GM12891 (cell line): ENCODE data around the gene DSCAM.

Experiments
- POLR2A ChIP-seq: IDR thresholded peaks from 2 replicates; pipeline ENCODE4 v1.6.1; 2011; ENCODE audit warnings: low read depth, low read length, control low read depth
- POLR2AphosphoS5 ChIP-seq: IDR thresholded peaks from 2 replicates; pipeline ENCODE4 v1.6.1; 2011; ENCODE audit warnings: low read depth, low read length, control low read depth
- SPI1 ChIP-seq: IDR thresholded peaks from 2 replicates; pipeline ENCODE4 v1.6.1; 2011; ENCODE audit warnings: low read depth, low read length, control low read depth
- TAF1 ChIP-seq: IDR thresholded peaks from 2 replicates; pipeline ENCODE4 v1.6.1; 2011; ENCODE audit warnings: low read depth, low read length, control low read depth

DNA sequence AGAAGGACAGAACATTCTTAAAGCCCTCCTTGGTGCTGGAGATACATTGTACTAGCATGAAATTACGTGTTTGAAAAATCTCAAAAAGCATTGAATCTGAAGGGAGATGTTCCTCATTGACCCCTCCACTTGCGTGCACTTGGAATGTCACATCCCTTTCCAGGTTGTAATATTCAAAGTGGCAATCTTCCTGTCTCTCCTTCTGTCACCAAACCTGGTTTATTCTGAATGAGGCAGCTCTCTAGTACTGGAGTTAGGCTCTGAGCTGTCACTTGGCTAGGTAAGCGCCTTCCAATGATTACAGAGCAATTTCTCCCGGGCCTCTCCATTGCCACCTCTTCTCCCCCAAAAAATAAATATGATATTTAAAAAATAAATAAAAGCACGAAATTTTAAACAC is 855 bp downstream of the DSCAM start:
- TF ChIP-seq POLR2AphosphoS5 (no peak), TAF1 (no peak), SPI1 (no peak), POLR2A (no peak)
